ENCODE measurements around the gene MCRIP2.

MCRIP2 gene

DNA sequence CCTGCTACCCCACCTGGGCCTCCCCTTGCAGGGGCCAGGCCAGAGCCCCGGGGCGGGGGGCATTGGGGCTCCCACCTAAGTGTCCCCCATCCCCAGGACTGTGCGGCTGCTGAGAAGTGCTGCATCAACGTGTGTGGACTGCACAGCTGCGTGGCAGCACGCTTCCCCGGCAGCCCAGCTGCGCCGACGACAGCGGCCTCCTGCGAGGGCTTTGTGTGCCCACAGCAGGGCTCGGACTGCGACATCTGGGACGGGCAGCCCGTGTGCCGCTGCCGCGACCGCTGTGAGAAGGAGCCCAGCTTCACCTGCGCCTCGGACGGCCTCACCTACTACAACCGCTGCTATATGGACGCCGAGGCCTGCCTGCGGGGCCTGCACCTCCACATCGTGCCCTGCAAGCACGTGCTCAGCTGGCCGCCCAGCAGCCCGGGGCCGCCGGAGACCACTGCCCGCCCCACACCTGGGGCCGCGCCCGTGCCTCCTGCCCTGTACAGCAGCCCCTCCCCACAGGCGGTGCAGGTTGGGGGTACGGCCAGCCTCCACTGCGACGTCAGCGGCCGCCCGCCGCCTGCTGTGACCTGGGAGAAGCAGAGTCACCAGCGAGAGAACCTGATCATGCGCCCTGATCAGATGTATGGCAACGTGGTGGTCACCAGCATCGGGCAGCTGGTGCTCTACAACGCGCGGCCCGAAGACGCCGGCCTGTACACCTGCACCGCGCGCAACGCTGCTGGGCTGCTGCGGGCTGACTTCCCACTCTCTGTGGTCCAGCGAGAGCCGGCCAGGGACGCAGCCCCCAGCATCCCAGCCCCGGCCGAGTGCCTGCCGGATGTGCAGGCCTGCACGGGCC lies 8.9 kb upstream of the MCRIP2 start:
- Histone ChIP-seq H2AFZ (ENCODE audit: low read depth, low read length) (no peak overlapping the region), H3K36me3 (ENCODE audit: insufficient read depth, low read length) (peaks cover 24% of the 10 kb centered on the region), H3K4me1 (ENCODE audit: insufficient read depth, low read length) (peaks cover 53% of the 10 kb centered on the region), H3K9me3 (ENCODE audit: low read length) (no peaks in the 10 kb centered on the region), H3K4me3 (ENCODE audit: low read length) (no peak overlapping the region), H3K27me3 (ENCODE audit: insufficient read depth, low read length) (no peaks in the 10 kb centered on the region)

DNA sequence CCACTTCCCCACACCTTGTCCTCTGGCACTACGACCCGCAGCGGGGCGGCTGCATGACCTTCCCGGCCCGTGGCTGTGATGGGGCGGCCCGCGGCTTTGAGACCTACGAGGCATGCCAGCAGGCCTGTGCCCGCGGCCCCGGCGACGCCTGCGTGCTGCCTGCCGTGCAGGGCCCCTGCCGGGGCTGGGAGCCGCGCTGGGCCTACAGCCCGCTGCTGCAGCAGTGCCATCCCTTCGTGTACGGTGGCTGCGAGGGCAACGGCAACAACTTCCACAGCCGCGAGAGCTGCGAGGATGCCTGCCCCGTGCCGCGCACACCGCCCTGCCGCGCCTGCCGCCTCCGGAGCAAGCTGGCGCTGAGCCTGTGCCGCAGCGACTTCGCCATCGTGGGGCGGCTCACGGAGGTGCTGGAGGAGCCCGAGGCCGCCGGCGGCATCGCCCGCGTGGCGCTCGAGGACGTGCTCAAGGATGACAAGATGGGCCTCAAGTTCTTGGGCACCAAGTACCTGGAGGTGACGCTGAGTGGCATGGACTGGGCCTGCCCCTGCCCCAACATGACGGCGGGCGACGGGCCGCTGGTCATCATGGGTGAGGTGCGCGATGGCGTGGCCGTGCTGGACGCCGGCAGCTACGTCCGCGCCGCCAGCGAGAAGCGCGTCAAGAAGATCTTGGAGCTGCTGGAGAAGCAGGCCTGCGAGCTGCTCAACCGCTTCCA lies 8.1 kb upstream of the MCRIP2 start:
- Histone ChIP-seq H3K4me3 (ENCODE audit: low read length) (no peak overlapping the region), H2AFZ (ENCODE audit: low read depth, low read length) (no peak overlapping the region), H3K4me1 (ENCODE audit: insufficient read depth, low read length) (peaks cover 55% of the 10 kb centered on the region), H3K36me3 (ENCODE audit: insufficient read depth, low read length) (peaks cover 19% of the 10 kb centered on the region), H3K27me3 (ENCODE audit: insufficient read depth, low read length) (no peaks in the 10 kb centered on the region), H3K9me3 (ENCODE audit: low read length) (no peaks in the 10 kb centered on the region)

DNA sequence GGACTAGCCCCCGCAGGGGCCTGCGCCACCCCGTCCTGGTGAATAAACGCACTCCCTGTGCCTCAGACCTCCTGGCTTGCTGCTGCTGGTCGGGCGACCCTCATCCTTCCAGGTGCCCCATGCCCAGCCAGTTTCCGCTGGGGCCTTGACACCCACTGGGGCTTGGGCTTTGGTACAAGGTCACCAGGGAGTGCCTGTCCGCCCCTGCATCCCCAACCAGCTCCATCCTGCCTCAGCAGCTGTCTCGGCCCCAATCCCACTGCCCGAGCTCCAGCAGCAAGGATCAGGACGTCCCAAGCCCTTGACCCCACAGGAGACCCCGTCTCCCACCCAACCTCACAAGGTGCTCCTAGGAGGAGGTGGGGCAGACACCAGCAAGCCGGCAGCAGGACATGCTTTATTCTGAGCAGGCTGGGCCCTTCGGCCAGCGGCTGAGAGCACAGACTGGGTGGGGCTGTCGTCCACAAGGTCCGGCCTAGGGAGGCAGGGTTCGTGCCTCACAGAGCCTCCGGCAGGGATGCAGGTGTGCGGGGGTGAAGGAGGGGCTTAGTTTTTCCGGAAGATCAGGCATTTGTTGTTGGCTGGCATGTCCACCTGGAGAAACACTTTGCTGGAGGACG lies 7.5 kb upstream of the MCRIP2 start:
- Histone ChIP-seq H3K4me3 (ENCODE audit: low read length) (no peak overlapping the region), H3K36me3 (ENCODE audit: insufficient read depth, low read length) (peaks cover 17% of the 10 kb centered on the region), H3K4me1 (ENCODE audit: insufficient read depth, low read length) (peaks cover 53% of the 10 kb centered on the region), H3K9me3 (ENCODE audit: low read length) (no peaks in the 10 kb centered on the region), H3K27me3 (ENCODE audit: insufficient read depth, low read length) (no peaks in the 10 kb centered on the region), H2AFZ (ENCODE audit: low read depth, low read length) (no peak overlapping the region)

DNA sequence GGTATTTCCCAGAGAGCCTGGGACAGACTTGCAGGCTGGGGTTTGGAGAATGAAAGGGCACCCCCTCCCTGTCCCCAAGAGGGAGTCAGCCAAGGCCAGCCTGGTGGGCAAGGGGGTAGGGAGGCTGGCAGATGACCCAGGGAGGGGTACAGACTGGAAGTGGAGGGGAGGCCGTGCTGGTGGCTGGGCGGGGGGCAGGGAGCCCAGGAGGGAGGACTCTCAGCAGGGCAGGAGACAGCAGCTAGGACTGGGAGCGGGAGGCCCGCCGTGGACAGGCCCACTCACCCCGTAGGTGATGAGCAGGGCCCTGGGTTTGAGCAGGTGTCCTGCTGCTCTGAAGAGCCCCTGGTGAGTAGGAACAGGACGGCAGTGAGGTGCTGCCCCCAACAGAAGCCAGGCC lies 6.6 kb upstream of the MCRIP2 start:
- H3K4me1 ChIP-seq (ENCODE audit: insufficient read depth, low read length) = peaks cover 45% of the 10 kb centered on the region
- H3K4me3 ChIP-seq (ENCODE audit: low read length) = peak overlapping the region; percentile 74
- H3K36me3 ChIP-seq (ENCODE audit: insufficient read depth, low read length) = peaks cover 17% of the 10 kb centered on the region
- H3K27me3 ChIP-seq (ENCODE audit: insufficient read depth, low read length) = no peaks in the 10 kb centered on the region
- H2AFZ ChIP-seq (ENCODE audit: low read depth, low read length) = no peak overlapping the region
- H3K9me3 ChIP-seq (ENCODE audit: low read length) = no peaks in the 10 kb centered on the region

DNA sequence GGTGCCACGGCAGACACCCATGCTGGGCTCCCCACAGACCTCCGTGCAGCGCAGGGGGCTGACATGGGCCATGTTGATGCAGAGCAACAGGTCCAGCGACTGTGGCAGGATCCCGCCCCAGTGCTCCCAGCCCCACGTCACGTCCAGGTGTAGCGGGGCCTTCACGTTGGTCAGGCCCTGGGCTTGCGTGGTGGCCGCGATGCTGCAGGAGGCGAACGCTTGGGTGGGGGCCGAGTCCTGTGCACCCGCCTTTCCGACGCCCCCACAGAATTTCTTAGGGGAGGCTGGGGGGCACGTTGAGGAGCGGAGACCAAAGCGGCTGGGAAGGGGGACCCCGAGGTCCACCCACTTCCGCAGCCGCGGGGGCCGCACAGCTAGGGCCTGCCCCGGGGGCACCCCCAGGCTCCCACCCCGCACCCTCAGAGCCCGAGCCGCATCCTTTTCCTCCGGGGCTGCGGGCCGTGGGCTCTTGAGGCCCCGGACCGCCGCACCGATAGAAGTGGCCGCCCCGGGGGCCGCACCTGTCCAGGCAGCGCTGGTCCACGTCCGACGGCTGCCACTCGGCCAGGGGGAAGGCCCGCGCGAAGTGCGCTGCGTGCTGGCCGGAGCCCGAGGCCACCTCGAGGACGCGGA lies 5.9 kb upstream of the MCRIP2 start:
- Histone ChIP-seq H3K27me3 (ENCODE audit: insufficient read depth, low read length) (no peaks in the 10 kb centered on the region), H3K9me3 (ENCODE audit: low read length) (no peaks in the 10 kb centered on the region), H3K4me1 (ENCODE audit: insufficient read depth, low read length) (peaks cover 38% of the 10 kb centered on the region), H3K36me3 (ENCODE audit: insufficient read depth, low read length) (peaks cover 17% of the 10 kb centered on the region), H3K4me3 (ENCODE audit: low read length) (peak overlapping the region; percentile 74), H2AFZ (ENCODE audit: low read depth, low read length) (peak overlapping the region; percentile 6)

DNA sequence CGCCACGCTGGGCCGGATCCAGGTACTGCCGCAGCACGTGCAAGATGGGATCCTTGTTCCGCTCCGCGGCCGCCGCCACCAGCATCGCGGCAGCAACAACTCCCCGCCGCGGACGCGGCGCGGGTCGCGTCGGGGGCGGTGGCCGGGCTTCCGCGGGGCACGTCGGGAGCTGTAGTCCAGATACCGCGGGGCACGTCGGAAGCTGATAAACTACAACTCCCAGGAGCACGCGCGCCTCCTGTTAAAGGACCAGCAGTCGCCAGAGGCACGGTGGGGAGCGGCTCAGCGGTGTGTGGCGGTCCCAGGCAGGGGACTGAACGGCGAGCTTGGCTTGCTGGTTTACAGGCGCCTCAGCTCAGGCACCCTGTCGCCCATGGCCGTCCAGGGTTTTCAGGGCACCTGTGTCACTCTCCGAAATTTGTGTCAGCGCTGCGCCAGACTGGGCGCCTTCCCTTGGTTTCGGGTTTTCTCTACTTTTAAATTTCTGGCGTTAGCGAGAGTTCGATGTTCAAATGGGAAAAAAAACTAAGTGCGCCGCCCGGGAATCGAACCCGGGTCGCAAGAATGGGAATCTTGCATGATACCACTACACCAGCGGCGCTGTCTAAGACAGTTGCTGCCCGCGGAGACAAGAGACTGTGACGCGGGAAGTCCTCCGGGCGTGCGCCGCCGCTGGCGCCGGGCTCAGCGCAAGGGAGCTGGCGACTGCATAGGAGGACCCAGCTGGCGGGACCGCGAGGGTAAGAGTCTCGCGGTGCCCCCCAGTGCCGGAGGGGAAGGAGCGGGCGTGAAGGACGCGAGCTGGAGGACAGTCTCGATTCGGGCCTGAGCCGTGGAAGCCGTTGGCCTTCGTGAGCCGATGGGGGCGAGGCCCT lies 5.2 kb upstream of the MCRIP2 start, which contains the start of gene METTL26:
Gene METTL26, minus strand, starts transcription at position 100 of the 875 bp plus-strand sequence. Its CDS starts 15 bp downstream, at position 85.
- Histone ChIP-seq H3K36me3 (ENCODE audit: insufficient read depth, low read length) (peaks cover 17% of the 10 kb centered on the region), H3K4me1 (ENCODE audit: insufficient read depth, low read length) (peaks cover 36% of the 10 kb centered on the region), H3K4me3 (ENCODE audit: low read length) (peak within 1 kb of the TSS; percentile 74), H3K27me3 (ENCODE audit: insufficient read depth, low read length) (no peaks in the 10 kb centered on the region), H3K9me3 (ENCODE audit: low read length) (no peaks in the 10 kb centered on the region), H2AFZ (ENCODE audit: low read depth, low read length) (peak within 1 kb of the TSS; percentile 6)

DNA sequence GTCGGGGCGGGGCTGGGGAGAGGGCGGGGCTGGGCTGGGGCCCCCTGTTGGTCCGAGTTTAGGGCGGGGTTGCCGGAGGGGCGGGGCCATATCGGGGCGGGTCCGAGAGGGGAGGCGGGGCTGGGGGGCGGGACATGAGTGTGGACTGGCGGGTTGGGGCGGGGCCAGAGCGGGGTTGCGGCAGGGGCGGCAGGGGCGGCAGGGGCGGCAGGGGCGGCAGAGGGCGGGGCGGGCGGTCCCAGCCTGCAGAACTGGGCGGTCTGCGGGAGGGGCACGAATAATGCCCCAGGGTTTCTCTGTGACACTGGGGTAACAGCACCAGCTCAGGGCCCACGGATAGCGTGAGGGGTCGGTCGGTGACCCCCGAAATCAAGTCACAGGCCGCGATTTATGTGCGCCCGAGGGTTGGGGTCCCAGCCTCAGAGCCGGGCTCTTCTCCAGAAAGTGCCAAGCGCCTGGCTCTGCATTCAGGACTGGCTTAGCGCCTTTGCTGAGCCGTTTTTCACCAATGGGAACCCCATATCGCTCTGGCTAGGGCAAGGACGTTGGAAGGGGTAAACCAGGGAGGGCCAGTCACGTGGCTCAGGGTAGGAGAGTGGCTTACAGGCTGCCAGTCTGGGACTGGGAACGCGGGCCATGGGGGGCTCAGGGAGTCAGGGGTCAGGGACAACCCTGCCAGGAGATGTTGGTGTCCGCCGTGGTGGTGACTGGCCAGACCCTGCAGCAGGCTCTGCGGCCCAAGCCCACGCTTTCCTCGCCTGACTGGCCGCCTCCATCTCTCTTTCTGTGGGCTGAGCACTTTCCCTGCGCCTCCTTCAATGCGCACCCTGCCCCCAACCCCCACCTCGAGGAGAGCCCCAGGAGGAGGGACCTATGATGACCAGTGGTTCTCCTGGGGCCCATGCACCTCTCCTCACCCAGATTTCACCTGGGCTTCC lies 4.3 kb upstream of the MCRIP2 start:
- Histone ChIP-seq H3K4me3 (ENCODE audit: low read length) (peak overlapping the region; percentile 74), H2AFZ (ENCODE audit: low read depth, low read length) (no peak overlapping the region), H3K27me3 (ENCODE audit: insufficient read depth, low read length) (no peaks in the 10 kb centered on the region), H3K4me1 (ENCODE audit: insufficient read depth, low read length) (peaks cover 38% of the 10 kb centered on the region), H3K36me3 (ENCODE audit: insufficient read depth, low read length) (peaks cover 17% of the 10 kb centered on the region), H3K9me3 (ENCODE audit: low read length) (no peaks in the 10 kb centered on the region)

DNA sequence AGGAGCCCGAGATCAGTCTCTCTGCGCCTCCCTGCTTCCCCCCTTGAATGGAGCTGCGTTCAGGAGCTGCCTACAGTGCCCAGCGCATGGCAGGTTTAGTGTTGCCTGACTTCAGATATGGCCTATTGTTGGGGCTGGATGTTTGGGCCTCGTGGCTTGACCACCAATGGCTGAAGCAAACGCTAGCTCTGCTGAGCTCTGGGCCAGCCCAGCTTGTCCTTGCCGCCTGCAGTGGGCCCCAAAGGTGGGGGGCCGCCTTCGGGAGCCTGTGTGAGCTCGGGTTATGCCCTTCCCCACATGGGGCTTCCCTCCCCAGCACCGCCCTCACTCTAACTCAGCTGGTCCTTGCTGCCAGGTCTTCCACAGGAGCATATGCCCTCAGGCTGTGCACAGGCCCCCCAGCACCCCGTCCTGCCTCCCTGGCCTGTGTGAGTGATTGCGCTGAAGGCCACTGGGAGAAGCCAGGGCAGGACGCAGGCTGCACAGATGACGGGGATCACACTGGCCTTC lies 3.5 kb upstream of the MCRIP2 start:
- Histone ChIP-seq H2AFZ (ENCODE audit: low read depth, low read length) (no peak overlapping the region), H3K4me1 (ENCODE audit: insufficient read depth, low read length) (peaks cover 40% of the 10 kb centered on the region), H3K4me3 (ENCODE audit: low read length) (no peak overlapping the region), H3K9me3 (ENCODE audit: low read length) (no peaks in the 10 kb centered on the region), H3K27me3 (ENCODE audit: insufficient read depth, low read length) (no peaks in the 10 kb centered on the region), H3K36me3 (ENCODE audit: insufficient read depth, low read length) (peaks cover 12% of the 10 kb centered on the region)

DNA sequence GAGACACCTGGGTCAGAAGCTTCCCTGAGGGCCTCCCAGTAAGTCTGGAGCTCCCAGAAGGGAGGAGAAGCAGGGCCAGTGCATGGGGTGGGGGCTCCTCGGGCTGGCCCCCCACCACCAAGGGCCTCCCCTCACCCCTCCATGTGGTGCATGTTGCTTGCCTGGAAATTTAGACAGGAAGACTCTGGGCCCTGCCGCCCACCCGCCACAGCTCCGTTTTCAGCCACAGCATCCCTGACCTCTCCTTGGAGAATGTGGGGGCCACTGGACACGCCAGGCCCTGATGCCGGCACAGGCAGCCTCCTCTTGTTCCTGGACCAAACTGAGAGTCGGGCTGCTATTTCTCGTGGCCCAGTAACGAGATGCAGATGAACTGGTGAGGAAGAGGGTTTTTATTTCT lies 2.8 kb upstream of the MCRIP2 start:
- H3K27me3 ChIP-seq (ENCODE audit: insufficient read depth, low read length) = no peaks in the 10 kb centered on the region
- H3K36me3 ChIP-seq (ENCODE audit: insufficient read depth, low read length) = peaks cover 7% of the 10 kb centered on the region
- no peaks in the 10 kb centered on the region for H3K9me3 ChIP-seq (ENCODE audit: low read length)
- no peak overlapping the region for H2AFZ ChIP-seq (ENCODE audit: low read depth, low read length)
- no peak overlapping the region for H3K4me3 ChIP-seq (ENCODE audit: low read length)
- H3K4me1 ChIP-seq (ENCODE audit: insufficient read depth, low read length) = peaks cover 40% of the 10 kb centered on the region

DNA sequence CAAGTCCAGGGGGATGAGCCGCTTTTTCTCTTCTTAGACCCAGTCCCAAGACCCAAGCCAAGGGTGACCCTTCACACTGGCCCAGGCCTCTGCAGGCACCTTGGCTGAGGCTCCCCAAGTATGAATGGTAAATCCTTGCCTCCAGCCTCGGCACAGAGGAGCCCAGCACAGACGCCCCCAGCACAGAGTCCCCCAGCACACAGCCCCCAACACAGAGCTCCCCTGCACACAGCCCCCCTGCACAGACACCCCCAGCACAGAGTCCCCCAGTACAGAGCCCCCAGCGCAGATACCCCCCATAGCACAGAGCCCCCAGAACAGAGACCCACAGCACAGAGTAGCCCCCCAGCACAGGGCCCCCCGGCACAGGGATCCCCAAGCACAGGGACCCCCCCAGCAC lies 1.0 kb upstream of the MCRIP2 start:
- Histone ChIP-seq H3K36me3 (ENCODE audit: insufficient read depth, low read length) (no peaks in the 10 kb centered on the region), H2AFZ (ENCODE audit: low read depth, low read length) (no peak overlapping the region), H3K4me1 (ENCODE audit: insufficient read depth, low read length) (peaks cover 30% of the 10 kb centered on the region), H3K4me3 (ENCODE audit: low read length) (no peak overlapping the region), H3K9me3 (ENCODE audit: low read length) (no peaks in the 10 kb centered on the region), H3K27me3 (ENCODE audit: insufficient read depth, low read length) (no peaks in the 10 kb centered on the region)

DNA sequence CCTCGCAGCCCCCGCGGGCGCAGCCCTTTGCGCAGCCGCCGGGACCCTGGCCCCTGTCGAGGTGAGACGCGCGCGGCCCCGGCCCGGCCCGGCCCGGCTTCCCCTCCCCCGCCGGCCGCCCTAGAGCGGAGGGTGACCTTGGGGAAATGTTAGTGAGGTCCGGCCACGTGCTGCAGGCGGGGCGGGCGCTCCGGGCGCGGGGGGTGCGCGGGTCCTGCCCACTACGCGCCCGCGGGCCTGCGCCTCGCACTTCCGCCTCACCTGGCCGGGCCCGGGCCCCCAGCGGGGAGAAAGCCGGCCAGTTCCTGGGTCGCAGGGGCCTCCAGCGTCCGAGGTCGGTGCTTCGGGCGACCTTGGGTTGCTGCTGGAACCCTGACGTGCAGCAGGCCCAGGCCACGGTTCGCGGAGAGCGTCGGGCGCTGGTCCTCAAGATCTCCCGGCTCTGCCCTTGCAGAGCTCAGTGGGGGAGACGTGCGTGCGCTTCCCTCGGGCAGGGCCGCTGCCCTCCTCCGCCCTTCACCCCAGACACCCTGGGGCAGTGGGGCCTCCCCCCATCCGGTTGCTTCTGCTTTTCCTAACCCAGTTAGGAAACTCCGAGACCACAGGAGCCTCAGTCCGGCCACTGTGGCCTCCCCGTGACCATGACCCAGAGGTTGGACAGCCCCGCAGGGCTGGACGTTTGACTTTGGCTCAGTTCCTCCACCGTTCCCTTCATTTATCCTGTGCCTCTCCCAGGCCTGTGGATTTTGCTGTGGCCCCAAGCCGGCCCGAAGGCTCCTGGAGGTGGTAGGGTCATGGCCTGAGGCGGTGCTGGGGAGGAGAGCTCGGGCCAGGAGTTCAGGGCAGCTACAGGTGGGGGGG lies 791 bp downstream of the MCRIP2 start:
- H3K9me3 ChIP-seq (ENCODE audit: low read length) = no peaks in the 10 kb centered on the region
- peaks cover 26% of the 10 kb centered on the region for H3K4me1 ChIP-seq (ENCODE audit: insufficient read depth, low read length)
- H3K36me3 ChIP-seq (ENCODE audit: insufficient read depth, low read length) = no peaks in the 10 kb centered on the region
- H3K4me3 ChIP-seq (ENCODE audit: low read length) = peak overlapping the region; percentile 66
- H2AFZ ChIP-seq (ENCODE audit: low read depth, low read length) = peak overlapping the region; percentile 62
- H3K27me3 ChIP-seq (ENCODE audit: insufficient read depth, low read length) = no peaks in the 10 kb centered on the region
